GM12878 (cell line): ENCODE results near the gene ADGRA3. TPM values are rescaled to one million over a fixed set of nuclear protein-coding genes. Genes with fewer than 3 reads are reported as not detected.

Experiments used
- ATAC-seq: fragments of 200-7000 bp; cut with Tn5 transposase; 3 replicates; pipeline ENCODE4 v1.9.1; 2020; ENCODE audit warnings: mild to moderate bottlenecking, moderate library complexity
- BruUV-seq: library from RNA; stranded (reverse); fragments of 400-500 nt; replicated peaks from 2 replicates; lab custom pipeline; 2021; lab: Mats Ljungman, UMichigan
- CTCF ChIA-PET: fragments of 300-600 bp; sonication (Branson Sonifier 250); formaldehyde crosslinking; extraction: SDS; loops from one replicate; lab custom pipeline; 2021; ENCODE audit warnings: inconsistent platforms; lab: Yijun Ruan, JAX
- POLR2A ChIA-PET: fragments of 350-600 bp; formaldehyde crosslinking; extraction: SDS; loops from one replicate; lab custom pipeline; 2021; ENCODE audit warnings: inconsistent platforms; lab: Charles Lee
- RAD21 ChIA-PET: fragments of 300-600 bp; sonication (Branson Sonifier 250); formaldehyde crosslinking; loops from one replicate; lab custom pipeline; 2023; ENCODE audit warnings: antibody characterized with exemption; ENCODE audit not compliant: unreplicated experiment; lab: Charles Lee
- SMC1A ChIA-PET: fragments of 300-600 bp; sonication (Branson Sonifier 250); formaldehyde crosslinking; loops from one replicate; lab custom pipeline; 2023; ENCODE audit not compliant: unreplicated experiment, uncharacterized antibody; lab: Charles Lee
- DNase-seq: peaks from one replicate; pipeline ENCODE4 v3.0.0-alpha.2; 2011; ENCODE audit warnings: low read depth, low spot score
- FAIRE-seq: peaks from 3 replicates; lab custom pipeline; 2011; peaks lifted over from hg19 to GRCh38; lab: Jason Lieb, UNC
- H2AFZ ChIP-seq: 2 replicates; pipeline ENCODE4 v1.6.0; 2011; ENCODE audit warnings: low read depth, low read length, control low read depth; ENCODE audit not compliant: control insufficient read depth
- H3K27ac ChIP-seq: 2 replicates; pipeline ENCODE4 v1.5.1; 2011; ENCODE audit warnings: control low read depth; ENCODE audit not compliant: control insufficient read depth, insufficient read depth
- H3K27me3 ChIP-seq, 2 experiments: replicated peaks in 1 of 2; 2 replicates each; pipeline versions ENCODE4 v1.6.0 to v1.6.1; 2011; ENCODE audit warnings: low read length in 1 of 2; ENCODE audit not compliant: control insufficient read depth in 2 of 2, insufficient read depth in 2 of 2
- H3K36me3 ChIP-seq, 2 experiments: 2 replicates each; pipeline ENCODE4 v1.5.1; 2011; ENCODE audit warnings: low read length in 1 of 2; ENCODE audit not compliant: control insufficient read depth in 2 of 2, insufficient read depth in 2 of 2
- H3K4me1 ChIP-seq: 2 replicates; pipeline ENCODE4 v1.6.1; 2011; ENCODE audit warnings: mild to moderate bottlenecking, low read length, moderate library complexity, mixed read lengths; ENCODE audit not compliant: control insufficient read depth, insufficient read depth
- H3K4me2 ChIP-seq: 2 replicates; pipeline ENCODE4 v1.6.0; 2011; ENCODE audit warnings: control low read depth; ENCODE audit not compliant: control insufficient read depth, insufficient read depth
- H3K4me3 ChIP-seq: fragments of 200-600 bp; sonication (generic); 2 replicates; pipeline ENCODE4 v1.5.1; 2016
- H3K79me2 ChIP-seq: 2 replicates; pipeline ENCODE4 v1.6.0; 2011; ENCODE audit warnings: low read length; ENCODE audit not compliant: control insufficient read depth, insufficient read depth
- H3K9ac ChIP-seq: 2 replicates; pipeline ENCODE4 v1.8.0; 2011; ENCODE audit warnings: low read length, control low read depth, mixed read lengths; ENCODE audit not compliant: control insufficient read depth, insufficient read depth
- H3K9me3 ChIP-seq: replicated peaks from 3 replicates; pipeline ENCODE4 v1.5.1; 2011; ENCODE audit warnings: mild to moderate bottlenecking, low read length; ENCODE audit not compliant: control insufficient read depth, insufficient read depth
- H4K20me1 ChIP-seq: 2 replicates; pipeline ENCODE4 v1.6.0; 2011; ENCODE audit not compliant: control insufficient read depth, insufficient read depth
- ATF7 ChIP-seq: fragments of 450-650 bp; IDR thresholded peaks from 2 replicates; pipeline ENCODE4 v1.6.1; 2016; ENCODE audit warnings: low read depth, mild to moderate bottlenecking
- FOXK2 ChIP-seq: fragments of 450-650 bp; IDR thresholded peaks from 2 replicates; pipeline ENCODE4 v1.6.1; 2017; ENCODE audit warnings: mild to moderate bottlenecking, moderate library complexity
- HSF1 ChIP-seq: fragments of 150-350 bp; IDR thresholded peaks from 2 replicates; pipeline ENCODE4 v1.6.1; 2014; ENCODE audit warnings: mild to moderate bottlenecking, low read depth, low read length
- IKZF2 ChIP-seq, 2 experiments: fragments of 450-650 bp; IDR thresholded peaks; 2 replicates each; pipeline ENCODE4 v1.6.1; 2017; ENCODE audit warnings: mild to moderate bottlenecking in 2 of 2, moderate library complexity in 2 of 2
- MTA3 ChIP-seq: IDR thresholded peaks from 2 replicates; pipeline ENCODE4 v1.6.1; 2012; ENCODE audit warnings: low read length, inconsistent platforms, borderline replicate concordance
- NFYB ChIP-seq: IDR thresholded peaks from 2 replicates; pipeline ENCODE4 v1.6.1; 2011; ENCODE audit warnings: low read depth, mild to moderate bottlenecking, low read length, improper control_type of control experiment, moderate library complexity; ENCODE audit not compliant: insufficient read depth
- PKNOX1 ChIP-seq: fragments of 450-650 bp; IDR thresholded peaks from 2 replicates; pipeline ENCODE4 v1.6.1; 2016; ENCODE audit warnings: mild to moderate bottlenecking
- RAD51 ChIP-seq: fragments of 450-650 bp; IDR thresholded peaks from 2 replicates; pipeline ENCODE4 v1.6.1; 2016; ENCODE audit warnings: moderate library complexity, mild to moderate bottlenecking, inconsistent platforms
- REST ChIP-seq: IDR thresholded peaks from 2 replicates; pipeline ENCODE4 v1.6.1; 2012; ENCODE audit warnings: mild to moderate bottlenecking, low read depth, low read length
- SMAD1 ChIP-seq: fragments of 450-650 bp; IDR thresholded peaks from 2 replicates; pipeline ENCODE4 v1.6.1; 2018; ENCODE audit warnings: mild to moderate bottlenecking, low read depth; ENCODE audit not compliant: partially characterized antibody
- ZBTB4 ChIP-seq: fragments of 450-650 bp; formaldehyde crosslinking; IDR thresholded peaks from 2 replicates; pipeline ENCODE4 v1.4.0; 2022; ENCODE audit warnings: mild to moderate bottlenecking, moderate library complexity
- ZNF207 ChIP-seq: fragments of 450-650 bp; IDR thresholded peaks from 2 replicates; pipeline ENCODE4 v1.6.1; 2014; ENCODE audit warnings: antibody characterized with exemption, mild to moderate bottlenecking, borderline replicate concordance
- ZNF274 ChIP-seq: IDR thresholded peaks from one replicate; pipeline ENCODE4 v1.8.0; 2011; ENCODE audit not compliant: insufficient read length, insufficient read depth
- ZNF622 ChIP-seq: fragments of 450-650 bp; IDR thresholded peaks from 2 replicates; pipeline ENCODE4 v1.6.1; 2017; ENCODE audit warnings: mild to moderate bottlenecking, inconsistent platforms
- whole genome bisulfite sequencing: methylation state at CpG from one replicate; pipeline ENCODE4 v1.1.6; 2016; ENCODE audit warnings: low lambda C conversion rate; ENCODE audit not compliant: insufficient replicate concordance, insufficient coverage; ENCODE audit errors: missing lambda C conversion rate; 5-methylcytosine and 5-hydroxymethylcytosine counted together
- in situ Hi-C: fragments of 300-500 bp; cut with MboI; formaldehyde crosslinking; loops from 9 replicates; pipeline ENCODE4 v1.14.3; 2018; ENCODE audit warnings: mixed read lengths
- intact Hi-C: fragments of 100-400 bp; cut with micrococcal nuclease; formaldehyde crosslinking; loops from one replicate; pipeline ENCODE4 v1.14.2; 2022; ENCODE audit not compliant: unreplicated experiment
- polyA plus RNA-seq, 11 experiments: library from polyadenylated mRNA; depleted of rRNA in 4 of 11; unstranded in 6 of 11; stranded (reverse) in 5 of 11; fragments of >200 nt; fragmentation: Nextera tagmentation in 4 of 11; fragmentation: Illumina TruSeq in 1 of 11; extraction: Ambion mirVana in 4 of 11; extraction: Trizol in 1 of 11; gene quantifications; 1 replicate in 1 of 11; 2 replicates in 10 of 11; pipeline versions ENCODE4 v1.2.1 to v1.2.3, GENCODE V29; 2011 to 2016; ENCODE audit warnings: inconsistent platforms in 2 of 11, missing spikeins in 2 of 11, low read depth in 1 of 11
- total RNA-seq, 4 experiments: library from RNA; depleted of rRNA in 3 of 4; stranded (reverse); fragments of >200 nt in 3 of 4; fragmentation: Illumina TruSeq in 1 of 4; extraction: Trizol in 1 of 4; gene quantifications; 2 replicates each; pipeline versions ENCODE4 v1.2.1 to v1.2.3, GENCODE V29; 2013 to 2021

Gene ADGRA3
- total and polyA plus RNA-seq, 10 of the 15 experiments (the other 5 are each of a cell fraction or from before 2014, with no cell fraction given) = 0.24 to 66.2 (median 2.5) TPM

- peaks cover 0 to 4% of the 10 kb centered on the region in 2 experiments; a peak in 2 of 4 replicates for H3K36me3 ChIP-seq
- TF ChIP-seq MTA3 (no peak), REST (no peak), ZNF622 (no peak), HSF1 (no peak), SMAD1 (no peak), ZBTB4 (CRISPR knock-in tag) (no peak), ZNF274 (no peak), FOXK2 (no peak), ATF7 (no peak), PKNOX1 (no peak), NFYB (no peak), IKZF2 (IDR thresholded peaks at IDR 0.05) (no peak), RAD51 (no peak), ZNF207 (no peak)
- intact Hi-C loops = no loop called here
- no peak for ATAC-seq
- ChIA-PET CTCF (interaction anchor here (0.6 to 3.2 kb wide), 5 partner anchors 11 to 46 kb away, joined by 4 to 12 read pairs (median 5); no protein-coding TSS in a partner anchor), POLR2A (interaction anchor here (0.6 to 1.1 kb wide), 2 partner anchors 44 to 145 kb away, joined by 3 to 4 read pairs; no protein-coding TSS in a partner anchor), RAD21 (interaction anchor here (0.8 to 3.7 kb wide), 7 partner anchors 12 to 151 kb away, joined by 3 to 18 read pairs (median 4); no protein-coding TSS in a partner anchor), SMC1A (interaction anchor here (0.9 to 5.5 kb wide), 11 partner anchors 8 to 151 kb away, joined by 3 to 33 read pairs (median 5); no protein-coding TSS in a partner anchor)
- H3K9me3 ChIP-seq = no peaks in the 10 kb centered on the region
- H3K4me2 ChIP-seq = no peak overlapping the region
- H3K9ac ChIP-seq = no peak overlapping the region
- BruUV-seq = no TSS peak
- H4K20me1 ChIP-seq = no peaks in the 10 kb centered on the region
- WGBS = 2% methylated on average over 3 of the region's 3 CpGs
- no peak for DNase-seq
- H3K79me2 ChIP-seq = no peaks in the 10 kb centered on the region
- in situ Hi-C loops = no loop called here
- FAIRE-seq = no peak
- no peaks in the 10 kb centered on the region for H3K4me1 ChIP-seq
- no peak overlapping the region for H3K27ac ChIP-seq
- no peak overlapping the region for H3K4me3 ChIP-seq
- H3K27me3 ChIP-seq = no peaks in the 10 kb centered on the region
- H2AFZ ChIP-seq = no peak overlapping the region
Measured at GRCh38 chr4:22456291-22456690, 59.6 kb downstream of the ADGRA3 start.
